ENCODE measurements around the gene SLC12A5. TPM values are rescaled to one million over a fixed set of nuclear protein-coding genes. Genes with fewer than 3 reads are reported as not detected.

The SLC12A5 gene
- total and polyA plus RNA-seq, 3 donors from 2014 or later: 5.5 to 15.5 (median 9.2) TPM

DNA sequence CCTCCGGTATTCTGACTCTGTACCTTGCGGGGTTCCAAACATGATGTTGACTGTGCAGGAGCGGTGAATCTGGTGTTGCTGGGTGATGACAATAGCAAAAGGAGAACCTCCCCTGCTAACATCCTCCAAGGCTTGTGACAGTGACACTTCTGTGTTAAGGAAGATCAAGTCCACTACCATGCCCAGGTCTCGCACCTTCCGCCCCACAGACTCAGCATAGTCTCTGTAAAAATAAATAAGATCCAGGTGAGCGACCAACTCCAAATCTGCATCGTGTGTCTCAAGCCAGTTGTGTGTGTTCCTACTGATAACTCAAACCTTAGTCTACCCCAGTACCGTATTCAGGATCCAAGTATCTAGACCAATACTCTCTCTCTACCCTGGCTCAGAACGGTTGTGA lies 36.0 kb downstream of the SLC12A5 start:
- TF ChIP-seq, protein P1, sequence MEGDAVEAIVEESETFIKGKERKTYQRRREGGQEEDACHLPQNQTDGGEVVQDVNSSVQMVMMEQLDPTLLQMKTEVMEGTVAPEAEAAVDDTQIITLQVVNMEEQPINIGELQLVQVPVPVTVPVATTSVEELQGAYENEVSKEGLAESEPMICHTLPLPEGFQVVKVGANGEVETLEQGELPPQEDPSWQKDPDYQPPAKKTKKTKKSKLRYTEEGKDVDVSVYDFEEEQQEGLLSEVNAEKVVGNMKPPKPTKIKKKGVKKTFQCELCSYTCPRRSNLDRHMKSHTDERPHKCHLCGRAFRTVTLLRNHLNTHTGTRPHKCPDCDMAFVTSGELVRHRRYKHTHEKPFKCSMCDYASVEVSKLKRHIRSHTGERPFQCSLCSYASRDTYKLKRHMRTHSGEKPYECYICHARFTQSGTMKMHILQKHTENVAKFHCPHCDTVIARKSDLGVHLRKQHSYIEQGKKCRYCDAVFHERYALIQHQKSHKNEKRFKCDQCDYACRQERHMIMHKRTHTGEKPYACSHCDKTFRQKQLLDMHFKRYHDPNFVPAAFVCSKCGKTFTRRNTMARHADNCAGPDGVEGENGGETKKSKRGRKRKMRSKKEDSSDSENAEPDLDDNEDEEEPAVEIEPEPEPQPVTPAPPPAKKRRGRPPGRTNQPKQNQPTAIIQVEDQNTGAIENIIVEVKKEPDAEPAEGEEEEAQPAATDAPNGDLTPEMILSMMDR (IDR thresholded peaks at IDR 0.05): no peak
- TF ChIP-seq POLR2A (IDR thresholded peaks at IDR 0.05): no peak
- DNase-seq: no peak
- 90 to 92% methylated on average over 9 of the region's 9 CpGs for WGBS, 2 donors
- peaks cover 5% of the 10 kb centered on the region for H3K4me1 ChIP-seq
- H3K36me3 ChIP-seq (ENCODE audit: low read depth, missing control alignments): no peaks in the 10 kb centered on the region
- H3K27me3 ChIP-seq: no peaks in the 10 kb centered on the region
- no peak overlapping the region for H3K4me3 ChIP-seq
- H3K27ac ChIP-seq: no peak overlapping the region
- intact Hi-C loops (cut with DNase I; ENCODE audit: low total_unique reads): no loop called here
- no peaks in the 10 kb centered on the region for H3K9me3 ChIP-seq

DNA sequence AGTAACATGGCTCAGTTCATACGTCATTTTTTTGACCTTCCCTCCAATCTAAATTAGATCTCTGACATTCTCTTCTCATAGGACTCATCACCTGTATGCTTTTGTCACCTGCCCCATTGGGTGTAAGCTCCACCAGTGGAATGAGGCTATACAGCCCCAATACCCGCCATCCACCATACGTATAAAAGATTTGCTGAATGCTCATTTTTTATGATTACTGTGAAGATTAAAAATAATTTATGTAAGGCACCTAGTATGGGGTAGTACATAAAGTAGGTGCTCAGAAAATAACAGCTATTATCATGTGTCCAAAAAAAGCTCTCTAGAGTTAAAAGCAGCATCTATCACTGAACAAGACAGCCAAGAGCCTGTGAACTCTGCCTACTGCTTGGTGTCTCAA lies 36.7 kb downstream of the SLC12A5 start:
- 91 to 96% methylated on average over 3 of the region's 3 CpGs for WGBS, 2 donors
- Histone ChIP-seq H3K9me3 (no peaks in the 10 kb centered on the region), H3K27ac (no peak overlapping the region), H3K4me1 (peaks cover 5% of the 10 kb centered on the region), H3K36me3 (ENCODE audit: low read depth, missing control alignments) (no peaks in the 10 kb centered on the region), H3K27me3 (no peaks in the 10 kb centered on the region), H3K4me3 (no peak overlapping the region)
- TF ChIP-seq, protein P1 (IDR thresholded peaks at IDR 0.05): no peak
- TF ChIP-seq POLR2A (IDR thresholded peaks at IDR 0.05): no peak
- intact Hi-C loops (cut with DNase I; ENCODE audit: low total_unique reads): no loop called here
- DNase-seq: no peak

DNA sequence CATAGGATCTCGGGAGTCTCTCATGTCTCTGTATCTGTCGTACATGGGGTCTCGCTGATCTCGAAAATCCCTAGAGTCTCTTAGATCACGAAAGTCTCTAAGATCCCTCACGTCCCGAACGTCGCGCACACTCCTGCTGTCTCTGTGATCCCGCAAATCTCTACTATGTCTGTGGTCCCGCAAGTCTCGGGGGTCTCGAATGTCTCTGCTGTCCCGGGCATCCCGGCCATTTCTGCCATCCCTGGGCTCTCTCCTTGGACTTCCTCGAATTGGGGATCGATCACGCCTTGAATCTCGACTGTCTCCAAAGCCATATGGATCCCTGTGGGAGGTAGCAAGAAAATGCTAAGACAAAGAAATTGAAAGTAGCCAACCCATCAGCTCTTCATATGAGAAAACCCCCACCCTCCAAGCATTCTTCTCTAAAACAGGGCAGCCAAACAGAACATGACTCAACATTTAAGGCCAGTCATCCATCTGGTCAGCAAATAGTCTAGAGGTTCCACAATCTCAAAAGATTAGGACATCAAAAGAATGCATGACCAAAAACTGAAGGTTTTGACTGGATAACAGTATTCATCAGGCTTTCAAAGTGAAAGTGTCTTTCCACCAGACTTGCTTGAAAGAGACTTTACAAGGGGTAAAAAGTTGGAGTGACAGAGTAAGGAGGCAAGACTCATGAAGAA lies 41.3 kb downstream of the SLC12A5 start:
- Histone ChIP-seq H3K4me3 (no peak overlapping the region), H3K27ac (no peak overlapping the region), H3K27me3 (no peaks in the 10 kb centered on the region), H3K36me3 (ENCODE audit: low read depth, missing control alignments) (no peaks in the 10 kb centered on the region), H3K4me1 (no peaks in the 10 kb centered on the region), H3K9me3 (no peaks in the 10 kb centered on the region)
- DNase-seq: no peak
- intact Hi-C loops (cut with DNase I; ENCODE audit: low total_unique reads): no loop called here
- TF ChIP-seq, protein P1 (IDR thresholded peaks at IDR 0.05): no peak
- WGBS, 2 donors: 94% methylated on average over 20 of the region's 20 CpGs

DNA sequence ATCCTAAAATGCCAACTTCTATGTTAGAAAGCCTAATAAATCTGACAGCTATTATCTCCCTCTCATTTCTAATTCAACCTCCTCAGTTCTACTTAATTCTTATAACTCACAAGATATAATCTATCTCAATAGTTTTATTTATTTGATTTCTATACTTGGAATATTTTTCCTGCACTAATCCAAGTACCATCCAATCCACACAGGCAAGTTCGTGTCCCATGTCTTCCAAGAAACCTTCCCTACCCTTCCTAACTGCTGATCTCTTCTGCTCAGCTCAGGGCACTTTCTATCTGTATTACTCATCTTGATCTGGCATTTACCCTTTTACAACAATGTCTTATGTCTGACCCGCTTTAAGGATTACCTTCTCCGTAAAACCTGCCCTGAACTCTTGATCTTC lies 42.6 kb downstream of the SLC12A5 start:
- TF ChIP-seq, protein P1 (IDR thresholded peaks at IDR 0.05): no peak
- no peak for TF ChIP-seq POLR2A (IDR thresholded peaks at IDR 0.05)
- Histone ChIP-seq H3K4me1 (no peaks in the 10 kb centered on the region), H3K27ac (no peak overlapping the region), H3K27me3 (no peaks in the 10 kb centered on the region), H3K36me3 (ENCODE audit: low read depth, missing control alignments) (no peaks in the 10 kb centered on the region), H3K4me3 (no peak overlapping the region), H3K9me3 (no peaks in the 10 kb centered on the region)
- DNase-seq: no peak
- intact Hi-C loops (cut with DNase I; ENCODE audit: low total_unique reads): no loop called here
- 91 to 95% methylated on average over 3 of the region's 3 CpGs for WGBS, 2 donors

DNA sequence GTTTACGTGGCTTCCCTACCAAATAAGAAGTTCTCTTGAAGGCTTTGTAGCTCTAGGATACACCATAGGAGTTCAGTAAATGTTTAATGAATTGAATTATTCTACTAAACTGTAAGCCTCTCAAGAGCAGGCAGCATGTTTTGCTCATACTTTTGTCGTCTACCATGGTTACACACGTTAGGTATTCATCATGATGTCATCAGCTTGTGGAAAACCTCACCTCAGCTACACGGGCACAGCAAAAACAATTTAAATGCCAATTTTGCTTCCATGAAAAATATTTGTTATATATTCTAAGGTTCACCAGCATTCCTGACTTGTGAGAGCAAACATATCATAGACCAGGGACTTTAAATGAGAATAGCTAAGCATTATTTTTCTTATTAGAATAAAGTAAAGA lies 44.0 kb downstream of the SLC12A5 start:
- H3K36me3 ChIP-seq (ENCODE audit: low read depth, missing control alignments): no peaks in the 10 kb centered on the region
- intact Hi-C loops (cut with DNase I; ENCODE audit: low total_unique reads): no loop called here
- no peak overlapping the region for H3K4me3 ChIP-seq
- no peaks in the 10 kb centered on the region for H3K27me3 ChIP-seq
- DNase-seq: no peak
- H3K9me3 ChIP-seq: no peaks in the 10 kb centered on the region
- H3K4me1 ChIP-seq: no peaks in the 10 kb centered on the region
- WGBS, 2 donors: 91 to 94% methylated on average over 4 of the region's 4 CpGs
- H3K27ac ChIP-seq: no peak overlapping the region
- TF ChIP-seq, protein P1 (IDR thresholded peaks at IDR 0.05): no peak
- no peak for TF ChIP-seq POLR2A (IDR thresholded peaks at IDR 0.05)
